Endothelial cell (in vitro differentiated cells): Measurements from ENCODE around the gene SLC32A1. TPM values are rescaled to one million over a fixed set of nuclear protein-coding genes. Genes with fewer than 3 reads are reported as not detected.

Experiments used
- DNase-seq: peaks from one replicate; pipeline ENCODE4 v3.0.0; 2021; ENCODE audit warnings: low spot score
- H3K27ac Mint-ChIP-seq: one replicate; pipeline ENCODE4 v1.8.0; 2021; ENCODE audit warnings: mixed read lengths, inconsistent platforms; ENCODE audit not compliant: unreplicated experiment
- H3K27me3 Mint-ChIP-seq: one replicate; pipeline ENCODE4 v1.8.0; 2021; ENCODE audit warnings: mild to moderate bottlenecking, moderate library complexity, mixed read lengths, inconsistent platforms; ENCODE audit not compliant: unreplicated experiment
- H3K36me3 Mint-ChIP-seq: one replicate; pipeline ENCODE4 v1.8.0; 2021; ENCODE audit warnings: mild to moderate bottlenecking, low read depth, mixed read lengths, inconsistent platforms; ENCODE audit not compliant: unreplicated experiment
- H3K4me1 Mint-ChIP-seq: one replicate; pipeline ENCODE4 v1.8.0; 2021; ENCODE audit warnings: mild to moderate bottlenecking, mixed read lengths, inconsistent platforms; ENCODE audit not compliant: unreplicated experiment
- H3K4me3 Mint-ChIP-seq: one replicate; pipeline ENCODE4 v1.8.0; 2021; ENCODE audit warnings: mild to moderate bottlenecking, mixed read lengths, inconsistent platforms; ENCODE audit not compliant: unreplicated experiment
- H3K9me3 Mint-ChIP-seq: one replicate; pipeline ENCODE4 v1.8.0; 2021; ENCODE audit warnings: mixed read lengths, inconsistent platforms; ENCODE audit not compliant: unreplicated experiment
- CTCF ChIP-seq: fragments of 200-600 bp; sonication (generic); IDR thresholded peaks from one replicate; pipeline ENCODE4 v1.5.0; 2021; ENCODE audit warnings: antibody characterized with exemption; ENCODE audit not compliant: unreplicated experiment
- total RNA-seq: library from RNA; stranded (reverse); fragmentation: NEBNext Ultra II Directional; extraction: Animal tissue kit (Norgen Biotek cat#: 25700); gene quantifications from one replicate; pipeline ENCODE4 v1.2.1, GENCODE V29; 2021; ENCODE audit not compliant: unreplicated experiment

The SLC32A1 gene
- total RNA-seq, 1 donor from 2014 or later, result 3.4 TPM

- no peak overlapping the region for H3K4me3 Mint-ChIP-seq
- no peak overlapping the region for H3K27ac Mint-ChIP-seq
- H3K4me1 Mint-ChIP-seq, result peaks cover 58% of the 10 kb centered on the region
- H3K36me3 Mint-ChIP-seq, result peaks cover 10% of the 10 kb centered on the region
- no peaks in the 10 kb centered on the region for H3K9me3 Mint-ChIP-seq
- TF ChIP-seq CTCF, result no peak
- peak; percentile 13 for DNase-seq
- peaks cover 51% of the 10 kb centered on the region for H3K27me3 Mint-ChIP-seq
Observed at GRCh38 chr20:38728191-38728781, 4.0 kb downstream of the SLC32A1 start.

GRCh38 chr20:38728911-38729642, 4.8 kb downstream of the SLC32A1 start:
- peaks cover 10% of the 10 kb centered on the region for H3K36me3 Mint-ChIP-seq
- no peak for TF ChIP-seq CTCF
- peaks cover 54% of the 10 kb centered on the region for H3K4me1 Mint-ChIP-seq
- no peaks in the 10 kb centered on the region for H3K9me3 Mint-ChIP-seq
- H3K27me3 Mint-ChIP-seq, result peaks cover 50% of the 10 kb centered on the region
- H3K27ac Mint-ChIP-seq, result no peak overlapping the region
- DNase-seq, result peak; percentile 34
- H3K4me3 Mint-ChIP-seq, result peak overlapping the region; percentile 33

GRCh38 chr20:38729767-38730166, 5.5 kb downstream of the SLC32A1 start:
- no peak for DNase-seq
- H3K4me1 Mint-ChIP-seq, result peaks cover 54% of the 10 kb centered on the region
- H3K9me3 Mint-ChIP-seq, result no peaks in the 10 kb centered on the region
- H3K36me3 Mint-ChIP-seq, result peaks cover 10% of the 10 kb centered on the region
- peak overlapping the region; percentile 79 for H3K4me3 Mint-ChIP-seq
- H3K27ac Mint-ChIP-seq, result no peak overlapping the region
- TF ChIP-seq CTCF, result no peak
- H3K27me3 Mint-ChIP-seq, result peaks cover 48% of the 10 kb centered on the region

- H3K4me1 Mint-ChIP-seq, result peaks cover 50% of the 10 kb centered on the region
- peaks cover 8% of the 10 kb centered on the region for H3K36me3 Mint-ChIP-seq
- H3K27ac Mint-ChIP-seq, result no peak overlapping the region
- H3K9me3 Mint-ChIP-seq, result no peaks in the 10 kb centered on the region
- TF ChIP-seq CTCF, result no peak
- H3K27me3 Mint-ChIP-seq, result peaks cover 44% of the 10 kb centered on the region
- no peak for DNase-seq
- peak overlapping the region; percentile 79 for H3K4me3 Mint-ChIP-seq
Observed at GRCh38 chr20:38730167-38730988, 6.1 kb downstream of the SLC32A1 start.
